ENCODE results near the gene SASH1.

Gene SASH1

GRCh38 chr6:148396926-148397325 lies 54.3 kb downstream of the SASH1 start:
- DNase-seq (ENCODE audit: low read depth), result no peak
- TF ChIP-seq CTCF (IDR thresholded peaks at IDR 0.05; ENCODE audit: insufficient read depth, low read depth, low read length, missing control alignments), result no peak
- H3K4me3 ChIP-seq (ENCODE audit: low read length), result no peak overlapping the region

GRCh38 chr6:148398244-148398643 lies 55.6 kb downstream of the SASH1 start:
- no peak overlapping the region for H3K4me3 ChIP-seq (ENCODE audit: low read length)
- no peak for DNase-seq (ENCODE audit: low read depth)
- TF ChIP-seq CTCF (IDR thresholded peaks at IDR 0.05; ENCODE audit: insufficient read depth, low read depth, low read length, missing control alignments), result no peak

- no peak for TF ChIP-seq CTCF (IDR thresholded peaks at IDR 0.05; ENCODE audit: insufficient read depth, low read depth, low read length, missing control alignments)
- DNase-seq (ENCODE audit: low read depth), result no peak
- H3K4me3 ChIP-seq (ENCODE audit: low read length), result no peak overlapping the region
Observed at GRCh38 chr6:148398678-148399077, 56.0 kb downstream of the SASH1 start.

GRCh38 chr6:148401571-148401970 lies 58.9 kb downstream of the SASH1 start:
- TF ChIP-seq CTCF (IDR thresholded peaks at IDR 0.05; ENCODE audit: insufficient read depth, low read depth, low read length, missing control alignments), result no peak
- no peak for DNase-seq (ENCODE audit: low read depth)
- H3K4me3 ChIP-seq (ENCODE audit: low read length), result no peak overlapping the region

GRCh38 chr6:148404456-148405054 lies 61.9 kb downstream of the SASH1 start:
- TF ChIP-seq CTCF (IDR thresholded peaks at IDR 0.05; ENCODE audit: insufficient read depth, low read depth, low read length, missing control alignments), result no peak
- DNase-seq (ENCODE audit: low read depth), result no peak

GRCh38 chr6:148405894-148406293 lies 63.3 kb downstream of the SASH1 start:
- H3K4me3 ChIP-seq (ENCODE audit: low read length), result no peak overlapping the region
- peak; percentile 12 for DNase-seq (ENCODE audit: low read depth)
- no peak for TF ChIP-seq CTCF (IDR thresholded peaks at IDR 0.05; ENCODE audit: insufficient read depth, low read depth, low read length, missing control alignments)

More at GRCh38 chr6:148404456-148405054, 61.9 kb downstream of the SASH1 start:
- no peak overlapping the region for H3K4me3 ChIP-seq (ENCODE audit: low read length)
